NOMO-1 treated with dmso at 0.1 percent for 144 hours (cell line): ENCODE measurements around the gene IFI44.

Source experiments
- DNase-seq: peaks from one replicate; lab custom pipeline; 2025; ENCODE audit not compliant: unreplicated experiment; lab: John Stamatoyannopoulos, UW

The IFI44 gene

DNA sequence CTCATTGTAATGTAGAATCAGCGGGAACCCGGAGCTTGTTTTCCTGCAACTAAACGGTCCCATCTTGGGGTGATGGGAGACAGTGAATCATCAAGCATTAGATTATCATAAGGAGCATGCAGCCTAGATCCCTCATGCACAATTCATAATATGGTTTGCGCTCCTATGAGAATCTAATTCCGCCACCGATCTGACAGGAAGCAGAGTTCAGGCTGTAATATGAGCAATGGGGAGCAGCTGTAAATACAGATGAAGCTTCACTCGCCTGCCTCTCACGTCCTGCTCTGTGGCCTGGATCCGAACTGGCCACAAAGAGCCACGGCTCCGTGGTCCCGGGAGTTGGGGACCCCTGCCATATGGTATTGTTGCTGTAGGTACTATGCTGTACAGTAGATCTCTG, 1.6 kb downstream of the IFI44 start:
- DNase-seq: no peak

DNA sequence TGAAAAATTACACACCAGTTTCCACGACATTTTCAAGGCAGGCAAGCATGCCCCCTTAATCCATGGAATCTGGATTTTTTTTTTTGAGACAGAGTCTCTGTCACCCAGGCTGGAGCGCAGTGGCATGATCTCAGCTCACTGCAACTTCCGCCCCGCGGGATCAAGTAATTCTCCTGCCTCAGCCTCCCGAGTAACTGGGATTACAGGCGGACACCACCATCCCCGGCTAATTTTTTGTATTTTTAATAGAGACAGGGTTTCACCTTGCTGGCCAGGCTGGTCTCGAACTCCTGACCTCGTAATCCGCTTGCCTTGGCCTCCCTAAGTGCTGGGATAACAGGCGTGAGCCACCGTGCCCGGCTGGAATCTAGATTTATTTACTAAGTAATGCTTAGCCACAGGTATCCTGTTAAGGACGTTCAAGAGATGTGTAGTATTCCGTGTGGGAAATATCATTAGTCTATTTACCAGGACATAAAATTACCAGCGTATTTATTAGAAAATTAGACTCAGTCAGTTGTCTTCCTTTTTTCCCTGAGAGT, 2.5 kb downstream of the IFI44 start:
- DNase-seq: no peak

DNA sequence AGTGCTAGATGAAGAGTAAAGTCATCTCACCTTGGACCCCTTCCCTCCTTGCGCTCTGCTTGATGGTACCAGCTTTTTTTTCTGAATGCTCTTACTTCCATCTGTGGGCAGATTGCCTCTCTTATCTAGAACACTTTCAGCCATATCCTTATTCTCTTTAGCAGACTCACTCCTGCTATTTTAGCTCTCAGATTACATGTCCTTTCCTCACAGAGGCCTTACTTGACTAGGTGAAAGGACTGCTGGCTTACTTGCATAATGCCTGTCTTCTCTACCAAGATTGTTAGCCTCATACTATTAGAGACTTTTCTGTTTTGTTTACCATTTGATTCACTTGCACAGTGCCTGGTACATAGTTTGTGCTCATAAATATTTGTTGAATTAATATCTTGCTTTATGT, 9.3 kb downstream of the IFI44 start:
- DNase-seq: no peak

DNA sequence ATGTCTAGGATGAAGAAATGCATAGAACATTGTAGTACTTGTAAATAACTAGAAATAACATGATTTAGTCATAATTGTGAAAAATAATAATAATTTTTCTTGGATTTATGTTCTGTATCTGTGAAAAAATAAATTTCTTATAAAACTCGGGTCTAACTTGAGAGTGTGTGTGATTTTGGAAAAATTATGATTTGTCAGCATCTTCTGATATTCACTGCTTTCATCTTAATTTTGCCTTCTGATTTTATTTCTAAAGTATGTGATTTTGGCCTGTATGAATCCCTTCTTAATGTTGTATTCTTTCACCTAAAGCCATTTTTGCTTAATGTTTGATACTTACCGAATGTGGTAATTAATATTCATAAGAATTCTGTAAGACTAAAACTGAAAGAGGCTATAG, 14.3 kb downstream of the IFI44 start:
- no peak for DNase-seq

DNA sequence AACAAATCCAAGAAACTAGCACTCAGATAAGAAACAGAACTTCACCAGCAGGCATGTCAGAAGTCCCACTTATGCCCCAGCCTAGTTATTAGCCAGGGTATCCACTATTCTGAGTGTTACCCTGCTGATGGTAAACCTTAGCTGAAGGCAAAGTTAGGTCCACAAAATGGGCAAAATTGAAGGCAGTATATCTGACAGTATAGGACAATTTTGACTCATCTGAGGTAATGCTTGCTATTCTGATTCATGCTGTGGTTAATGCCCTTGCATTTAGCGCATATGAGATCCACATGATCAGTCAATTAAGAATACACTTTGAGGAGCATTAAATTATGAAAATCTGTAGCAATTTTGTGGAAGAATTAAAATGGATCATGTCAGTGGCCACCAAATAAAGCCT, 15.1 kb downstream of the IFI44 start:
- no peak for DNase-seq

DNA sequence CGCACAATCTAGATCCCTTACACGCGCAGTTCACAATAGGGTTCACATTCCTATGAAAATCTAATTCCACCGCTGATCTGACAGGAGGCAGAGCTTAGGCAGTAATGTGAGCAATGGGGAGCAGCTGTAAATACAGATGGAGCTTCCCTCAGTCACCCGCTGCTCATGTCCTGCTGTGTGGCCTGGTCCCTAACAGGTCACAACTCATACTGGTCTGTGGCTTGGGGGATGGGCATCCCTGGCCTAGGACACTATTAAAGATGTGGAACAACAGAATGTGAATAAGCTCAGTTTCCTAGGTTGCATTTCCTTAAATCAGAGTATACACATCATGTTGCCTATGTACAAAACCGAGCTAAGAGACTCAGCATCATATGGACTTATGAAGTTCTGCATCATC, 16.2 kb downstream of the IFI44 start:
- DNase-seq: no peak

DNA sequence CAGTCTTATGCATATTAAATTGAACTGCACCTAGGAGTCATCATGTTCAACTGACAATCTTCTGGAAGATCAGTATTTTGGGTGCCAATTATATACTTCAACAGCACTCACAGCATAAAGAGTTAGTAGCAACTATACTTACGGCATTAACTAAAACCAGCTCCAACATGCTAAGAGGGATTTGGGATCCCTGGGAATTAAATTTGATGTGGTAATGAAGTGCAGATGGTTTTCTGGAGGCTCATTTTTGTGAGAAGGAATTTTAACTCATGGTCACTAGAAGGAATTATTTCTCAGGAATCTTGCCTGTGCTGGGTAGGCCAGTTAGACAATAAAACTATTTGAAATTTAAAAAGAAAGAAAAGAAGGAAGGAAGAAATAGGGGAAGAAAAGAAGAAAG, 18.3 kb downstream of the IFI44 start:
- no peak for DNase-seq

DNA sequence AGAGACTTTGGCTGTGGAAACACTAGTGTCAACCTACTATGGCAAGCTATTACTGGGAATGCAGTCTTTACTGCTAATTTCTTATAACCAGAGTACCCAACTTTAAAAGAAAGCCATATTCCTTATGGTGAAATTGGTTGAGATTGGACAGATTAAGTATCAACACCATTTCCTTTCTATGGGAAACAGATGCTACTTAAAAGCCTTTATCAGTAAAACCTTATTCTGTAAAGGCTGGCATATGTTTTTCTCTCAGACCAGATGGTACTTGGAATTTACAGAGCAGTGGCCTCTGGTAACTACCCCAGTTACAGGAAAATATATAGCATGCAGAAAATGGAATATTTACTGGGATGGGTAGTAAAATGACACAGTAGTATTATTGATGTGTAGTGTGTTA, 18.8 kb downstream of the IFI44 start:
- no peak for DNase-seq

DNA sequence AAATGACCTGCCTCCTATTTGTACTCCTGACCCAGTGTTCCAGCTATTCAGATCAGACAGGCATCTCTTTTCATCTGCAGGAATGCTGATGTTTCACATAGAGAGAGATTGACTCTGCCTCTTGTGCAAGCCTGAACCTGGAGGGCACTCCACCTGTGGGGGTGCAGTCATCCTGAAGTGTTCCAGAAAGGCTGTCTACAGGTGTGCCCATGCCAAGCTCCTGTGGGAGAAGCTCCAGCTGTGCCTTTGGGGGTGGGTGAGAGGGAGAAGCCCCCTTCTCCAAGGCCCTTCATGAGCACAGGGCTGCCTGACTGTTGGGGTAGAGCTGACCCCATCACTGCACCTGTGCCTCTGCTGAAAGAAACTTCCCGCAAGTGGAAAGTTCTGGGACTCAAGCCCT, 22.8 kb downstream of the IFI44 start:
- DNase-seq: no peak

DNA sequence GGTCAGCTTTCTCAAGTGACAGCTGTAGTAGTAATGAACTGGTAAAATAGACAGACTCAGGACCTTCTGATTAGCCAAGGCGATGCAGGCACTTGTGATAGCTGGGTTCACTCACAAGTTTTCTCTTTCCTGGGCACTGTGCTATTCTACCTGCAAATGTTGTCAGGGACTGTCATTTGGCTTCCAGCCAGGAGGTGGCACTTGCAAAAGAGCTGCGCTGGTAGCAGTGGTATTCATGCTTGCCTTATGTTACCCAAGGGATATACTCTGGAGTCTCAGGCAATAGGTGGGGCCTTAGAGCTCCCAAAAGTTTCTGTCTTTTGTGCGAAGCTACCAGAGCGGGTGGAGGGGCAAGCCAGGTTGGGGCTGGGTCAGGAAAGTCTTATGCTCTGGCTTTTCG, 23.5 kb downstream of the IFI44 start:
- no peak for DNase-seq

DNA sequence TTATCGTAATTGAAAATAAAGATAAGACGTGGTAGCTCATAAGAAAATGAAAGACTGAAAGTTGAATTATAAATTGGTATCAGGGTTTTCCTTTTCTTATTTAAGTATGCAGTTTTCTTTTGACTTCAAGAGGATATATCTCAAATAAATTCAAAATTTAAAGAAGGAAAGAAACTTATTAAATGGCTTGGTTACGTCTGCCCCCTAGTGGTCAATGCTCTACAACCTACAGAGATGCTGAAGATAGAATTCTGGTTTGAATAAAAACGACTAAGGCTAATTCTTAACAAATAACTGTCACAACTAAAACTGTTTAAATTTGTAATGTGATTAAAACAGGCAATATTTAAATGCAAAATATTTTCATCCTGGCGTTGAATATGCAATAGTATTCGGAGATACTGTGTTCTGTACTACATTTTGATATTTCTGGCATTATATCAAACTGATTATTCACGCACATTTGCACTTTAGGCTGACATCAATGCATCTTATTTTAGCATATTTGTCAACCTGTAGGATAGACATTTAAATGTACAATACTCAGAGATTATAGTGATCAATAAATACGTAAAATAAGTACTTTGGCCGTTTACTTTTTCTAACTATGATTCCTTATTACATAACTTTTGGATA, 26.8 kb downstream of the IFI44 start:
- DNase-seq: no peak

DNA sequence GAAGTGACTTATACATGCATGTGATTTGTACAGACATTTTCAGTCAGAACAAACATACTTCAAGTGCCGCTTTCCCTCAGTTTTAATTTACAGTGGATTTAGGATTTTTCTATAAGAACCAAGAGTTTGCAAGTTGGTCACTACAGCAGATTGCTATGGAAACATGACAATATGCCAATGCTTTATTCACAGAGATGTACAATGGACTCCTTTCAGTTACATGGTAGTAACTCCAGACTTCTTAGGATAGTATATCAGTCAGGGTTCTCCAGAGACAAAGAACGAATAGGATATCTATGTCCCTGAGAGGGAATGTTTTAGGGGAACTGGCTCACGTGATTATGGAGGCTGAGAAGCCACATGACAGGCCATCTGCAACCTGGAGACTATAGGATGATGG, 27.4 kb downstream of the IFI44 start:
- DNase-seq: no peak

DNA sequence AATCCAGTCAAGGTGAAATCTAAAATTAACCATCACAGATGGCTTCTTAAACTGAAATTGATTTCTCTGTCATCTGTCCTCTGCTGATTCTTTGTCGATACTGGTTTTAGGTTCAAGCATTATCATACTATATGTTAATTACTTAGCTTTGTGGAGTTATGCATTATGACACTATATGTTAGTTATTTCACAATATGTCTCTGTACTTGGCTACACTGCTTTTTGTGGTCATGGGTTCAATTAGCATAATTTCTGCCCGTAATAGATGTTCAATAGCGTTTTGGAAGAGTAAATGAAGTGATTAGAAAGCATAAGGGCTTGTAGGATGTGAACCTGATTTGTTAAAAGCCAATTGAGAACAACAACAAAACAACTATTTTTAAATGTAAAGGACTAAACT, 28.2 kb downstream of the IFI44 start:
- DNase-seq: no peak

DNA sequence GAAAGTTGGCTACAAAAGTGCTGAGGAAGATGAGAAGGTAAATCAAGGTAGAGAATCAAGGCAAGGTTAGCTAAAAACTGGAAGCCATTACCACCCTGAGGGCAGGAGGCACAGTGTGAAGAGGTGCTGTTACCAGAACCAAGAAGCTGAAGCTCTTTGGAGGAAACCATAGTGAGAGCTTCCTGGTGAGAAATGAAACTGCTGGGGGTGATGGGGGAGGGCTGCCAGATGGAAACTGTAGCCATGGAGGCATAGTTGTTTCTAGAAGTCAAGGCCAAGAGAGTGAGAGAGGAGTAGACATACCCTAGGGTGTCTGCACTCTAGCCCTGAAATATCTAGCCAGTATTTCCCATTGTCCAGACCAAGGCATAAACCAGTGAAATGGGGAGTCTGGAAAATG, 28.7 kb downstream of the IFI44 start:
- DNase-seq: no peak

DNA sequence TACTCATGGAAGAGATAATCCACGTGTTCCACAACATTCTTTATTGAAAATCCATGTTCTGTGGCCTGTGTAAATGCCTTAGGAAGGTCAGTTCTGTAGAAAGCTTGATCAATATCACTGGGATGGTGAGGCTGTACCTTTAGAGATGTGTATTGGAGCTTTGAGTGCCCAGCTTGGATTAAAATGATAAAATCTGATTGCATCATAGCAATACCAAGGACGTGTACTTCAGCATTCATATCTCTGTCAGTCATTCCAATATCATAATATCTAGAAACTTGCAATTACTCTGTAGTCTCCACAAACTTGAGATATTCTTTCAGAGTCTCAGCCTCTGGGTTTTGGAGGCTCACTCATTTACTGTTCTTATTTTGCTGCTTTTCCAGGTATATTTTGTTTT, 31.6 kb downstream of the IFI44 start:
- DNase-seq: no peak

DNA sequence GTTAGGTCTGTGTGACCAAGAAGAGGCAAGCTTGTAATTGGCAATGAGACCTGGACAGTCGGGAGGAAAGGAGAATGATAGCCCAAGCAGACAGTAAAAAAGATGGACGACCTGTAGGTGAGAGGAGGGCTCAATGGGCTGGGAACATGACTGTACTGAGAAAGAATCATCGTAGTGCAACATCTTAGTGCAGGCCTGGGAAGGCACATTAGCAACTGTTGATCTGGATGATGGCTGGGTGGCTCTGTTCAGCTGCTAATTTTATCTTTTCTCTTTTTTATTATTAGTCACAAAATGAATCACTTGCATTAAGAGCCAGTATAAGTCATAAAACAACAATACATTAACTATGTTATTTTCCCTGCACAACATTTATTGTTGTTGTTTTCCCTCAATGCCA, 32.9 kb downstream of the IFI44 start:
- no peak for DNase-seq

DNA sequence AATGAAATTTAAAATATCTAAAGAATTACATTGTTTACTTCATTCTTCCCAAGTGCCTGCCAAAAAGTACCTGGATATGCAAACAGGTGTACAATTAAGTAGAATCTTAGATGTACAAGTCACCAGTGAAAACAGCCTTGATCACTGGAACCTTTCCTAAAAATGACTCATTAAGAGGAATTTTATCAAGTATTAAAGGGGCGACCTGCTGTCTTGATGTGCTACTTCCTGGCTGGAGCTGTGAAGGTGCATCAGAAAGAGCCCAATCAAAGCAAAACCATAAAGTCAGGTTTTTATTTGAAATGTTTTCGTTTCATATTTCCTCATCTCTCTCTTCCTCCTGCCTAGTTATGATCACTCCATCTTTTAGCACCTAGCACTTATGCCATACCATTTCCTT, 33.4 kb downstream of the IFI44 start:
- DNase-seq: no peak

DNA sequence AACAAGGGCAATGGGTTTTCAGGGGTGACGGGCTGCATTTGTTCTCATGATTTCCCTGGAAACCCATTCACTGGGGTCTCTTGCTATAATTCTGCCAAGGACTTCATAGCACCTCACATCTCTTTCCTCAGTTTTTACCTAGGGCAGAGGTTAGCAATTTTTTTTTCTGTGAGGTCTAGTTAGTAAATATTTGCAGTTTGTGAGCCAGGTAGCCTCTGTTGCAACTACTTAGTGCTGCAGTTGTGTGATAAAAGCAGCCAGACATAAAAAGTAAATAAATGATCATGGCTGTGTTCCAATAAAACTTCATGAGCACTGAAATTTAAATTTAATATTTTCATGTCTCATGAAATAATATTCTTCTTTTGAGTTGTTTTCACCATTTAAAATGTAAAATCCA, 37.7 kb downstream of the IFI44 start:
- no peak for DNase-seq

DNA sequence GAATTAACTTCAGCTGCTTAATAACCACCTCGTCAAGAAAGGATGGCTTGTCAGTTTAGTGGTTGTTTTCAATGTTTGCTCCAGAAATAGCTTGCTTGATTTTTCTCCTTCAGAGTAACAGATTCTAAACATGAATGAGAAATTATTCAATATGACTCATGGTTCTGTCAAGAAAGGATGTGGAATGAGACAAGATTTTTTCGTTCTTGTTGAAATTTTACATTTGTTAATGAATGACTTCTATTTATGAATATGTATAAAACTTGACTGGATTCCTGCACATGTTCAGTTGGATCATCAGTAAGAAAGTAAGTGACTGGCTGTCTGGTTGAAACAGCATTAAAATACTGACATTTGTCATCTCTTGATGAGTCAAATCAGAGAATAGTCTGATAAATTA, 38.3 kb downstream of the IFI44 start:
- no peak for DNase-seq

DNA sequence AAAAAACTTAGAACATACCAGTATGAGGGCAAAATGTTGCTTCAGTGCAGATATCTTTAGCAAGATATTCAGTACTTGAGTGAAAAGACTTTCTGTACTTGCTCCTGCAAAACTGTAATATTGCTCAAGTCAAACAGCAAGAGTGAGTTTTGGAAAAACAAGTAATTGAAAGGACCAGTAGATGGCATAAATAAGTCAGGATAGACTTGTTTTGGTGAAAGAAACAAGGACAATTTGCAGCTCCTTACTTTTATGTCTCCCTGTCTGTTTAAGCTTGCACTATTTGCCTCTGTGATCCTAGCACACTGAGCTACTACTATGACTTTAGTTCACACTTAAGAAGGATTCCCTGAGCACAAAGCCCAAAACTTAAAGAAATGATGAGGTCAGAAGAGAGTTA, 39.1 kb downstream of the IFI44 start:
- DNase-seq: no peak

DNA sequence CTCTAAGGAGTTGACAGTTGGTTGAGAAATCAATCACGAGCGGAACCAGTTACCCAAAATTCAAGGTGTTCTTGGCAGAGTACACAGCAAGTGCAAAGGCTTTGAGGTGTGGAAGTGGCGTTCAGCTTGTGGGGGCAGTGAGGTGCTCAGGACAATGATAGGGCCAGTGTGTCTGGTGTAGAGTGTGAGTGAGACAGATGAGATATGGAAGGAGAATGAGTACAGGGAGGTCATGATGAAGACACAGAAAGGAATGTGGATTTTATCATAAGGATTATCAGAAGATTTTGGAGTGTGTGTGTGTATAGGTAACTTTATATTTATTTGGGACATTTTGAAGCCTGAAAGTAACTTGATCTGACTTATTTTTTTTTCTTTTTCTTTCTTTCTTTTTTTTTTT, 40.9 kb downstream of the IFI44 start:
- no peak for DNase-seq

DNA sequence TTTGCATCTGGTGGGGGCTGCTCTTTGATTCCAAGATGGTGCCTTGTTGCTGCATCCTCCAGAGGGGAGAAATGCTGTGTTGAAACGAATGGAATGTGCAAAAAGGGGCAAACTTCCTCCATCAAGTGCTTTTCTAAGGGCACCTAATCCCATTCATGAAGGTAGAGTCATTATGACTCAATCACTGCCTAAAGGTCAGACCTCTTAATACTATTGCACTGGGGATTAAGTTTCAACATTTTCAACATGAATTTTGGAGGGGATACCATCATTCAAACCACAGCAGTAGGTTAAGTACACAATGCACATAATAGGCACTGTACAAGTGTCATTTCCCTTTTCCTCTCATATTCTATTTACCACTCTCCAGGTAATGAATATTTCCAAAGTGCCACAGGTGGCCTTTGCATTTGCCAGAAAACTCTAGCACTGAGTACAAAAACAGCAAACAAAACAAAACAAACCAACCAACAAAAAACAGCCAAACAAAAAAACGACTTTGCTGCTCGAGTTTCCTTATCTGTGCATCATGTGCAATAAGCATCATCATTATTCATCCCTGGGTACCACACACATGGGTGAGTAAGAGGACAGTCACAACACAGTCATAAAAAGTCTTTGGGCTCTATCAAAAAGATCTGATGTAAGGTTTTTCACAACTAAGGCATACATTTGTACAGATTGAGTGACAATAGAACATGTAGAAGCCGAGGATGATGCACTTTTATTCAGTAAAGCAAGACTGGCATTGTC, 42.5 kb downstream of the IFI44 start:
- DNase-seq: no peak

DNA sequence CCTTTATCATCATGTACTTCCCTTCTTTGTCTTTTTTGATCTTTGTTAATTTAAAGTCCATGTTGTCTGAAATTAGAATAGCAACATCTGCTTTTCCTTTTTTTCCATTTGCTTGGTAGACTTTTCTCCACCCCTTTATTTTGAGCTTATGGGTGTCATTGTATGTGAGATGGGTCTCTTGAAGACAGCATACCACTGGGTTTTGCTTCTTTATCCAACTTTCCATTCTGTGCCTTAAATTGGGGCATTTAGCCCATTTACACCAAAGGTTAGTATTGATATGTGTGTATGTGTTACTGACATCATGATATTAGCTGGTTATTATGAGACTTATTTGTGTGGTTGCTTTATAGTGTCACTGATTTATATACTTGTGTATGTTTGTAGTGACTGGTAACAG, 50.2 kb downstream of the IFI44 start:
- no peak for DNase-seq
